Esophagus muscularis mucosa (tissue), 4 donors: ENCODE measurements around the gene DMRT3. TPM values are rescaled to one million over a fixed set of nuclear protein-coding genes. Genes with fewer than 3 reads are reported as not detected.

Experiments used
- DNase-seq: peaks from one replicate; pipeline ENCODE4 v3.0.0-alpha.2; 2017; ENCODE audit errors: extremely low spot score
- H3K27ac ChIP-seq, 4 donors: fragments of 200-600 bp; sonication (generic); replicated peaks in 1 of 4; 1 replicate in 3 of 4; 2 replicates in 1 of 4; pipeline ENCODE4 v1.5.1; 2016 to 2019; ENCODE audit warnings: mild to moderate bottlenecking in 1 of 4
- H3K27me3 ChIP-seq, 4 donors: fragments of 200-600 bp; sonication (generic); one replicate each; pipeline versions ENCODE4 v1.5.1 to v1.6.0; 2016 to 2019
- H3K36me3 ChIP-seq, 4 donors: fragments of 200-600 bp; sonication (generic); one replicate each; pipeline ENCODE4 v1.5.1; 2016 to 2019
- H3K4me1 ChIP-seq, 4 donors: fragments of 200-600 bp; sonication (generic); one replicate each; pipeline ENCODE4 v1.5.1; 2016 to 2019
- H3K4me3 ChIP-seq, 4 donors: fragments of 200-600 bp; sonication (generic); 1 replicate in 2 of 4; 2 replicates in 2 of 4; pipeline ENCODE4 v1.5.1; 2016 to 2019; ENCODE audit warnings: mild to moderate bottlenecking in 4 of 4, moderate library complexity in 1 of 4
- H3K9me3 ChIP-seq, 4 donors: fragments of 200-600 bp; sonication (generic); 1 replicate in 3 of 4; 2 replicates in 1 of 4; pipeline ENCODE4 v1.5.1; 2016 to 2019
- EP300 ChIP-seq: sonication (generic); formaldehyde crosslinking; IDR thresholded peaks from one replicate; pipeline ENCODE4 v1.6.1; 2017; ENCODE audit warnings: antibody characterized with exemption
- POLR2A ChIP-seq: fragments of 450-650 bp; IDR thresholded peaks from one replicate; pipeline ENCODE4 v1.6.1; 2017; ENCODE audit warnings: antibody characterized with exemption, moderate library complexity, mild to moderate bottlenecking, low read depth
- POLR2AphosphoS5 ChIP-seq, 2 donors: sonication (generic); formaldehyde crosslinking; IDR thresholded peaks; one replicate each; pipeline ENCODE4 v1.6.1; 2017; ENCODE audit warnings: antibody characterized with exemption in 2 of 2
- WGBS: methylation state at CpG from one replicate; pipeline ENCODE4 v1.1.5; 2018; 5-methylcytosine and 5-hydroxymethylcytosine counted together
- intact Hi-C: fragments of 100-400 bp; cut with DNase I; formaldehyde crosslinking; loops from one replicate; pipeline ENCODE4 v1.15.1; 2023
- total RNA-seq, 4 donors: library from RNA; depleted of rRNA; stranded (reverse); fragments of >200 nt; gene quantifications; one replicate each; pipeline versions ENCODE4 v1.1.0 to v1.2.1, GENCODE V29; 2016
- TF ChIP-seq, protein P1 (sequence below), 3 experiments: fragments of 200-600 bp in 2 of 3; fragments of 450-650 bp in 1 of 3; sonication (generic) in 2 of 3; IDR thresholded peaks; one replicate each; pipeline ENCODE4 v1.5.1; 2017 to 2019; ENCODE audit warnings: antibody characterized with exemption in 3 of 3, mild to moderate bottlenecking in 2 of 3, moderate library complexity in 1 of 3

DMRT3 gene
- total RNA-seq, 4 donors from 2014 or later, result not detected

DNA sequence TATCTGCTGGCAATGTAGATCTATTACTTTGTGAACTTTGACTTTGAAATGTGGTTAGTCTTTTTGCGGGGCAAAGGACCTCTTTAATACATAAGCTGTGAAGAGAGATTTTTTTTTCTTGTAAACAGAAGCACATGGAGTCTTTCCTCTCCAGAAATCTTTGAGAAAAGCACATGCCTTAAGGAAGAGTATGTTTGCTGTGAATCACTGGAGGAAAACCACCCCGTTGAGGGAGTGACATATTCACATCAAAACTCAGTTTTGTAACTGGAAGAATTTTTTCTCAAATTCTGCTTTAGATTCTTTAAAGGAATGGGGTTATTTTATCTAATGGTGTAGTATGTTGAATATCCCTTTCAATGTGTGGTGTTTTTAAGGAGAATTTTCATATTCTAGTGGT, 3.5 kb downstream of the DMRT3 start:
- H3K36me3 ChIP-seq, result no peaks in the 10 kb centered on the region
- TF ChIP-seq EP300 (no peak), POLR2AphosphoS5 (IDR thresholded peaks at IDR 0.05) (no peak), POLR2A (no peak)
- TF ChIP-seq, protein P1, sequence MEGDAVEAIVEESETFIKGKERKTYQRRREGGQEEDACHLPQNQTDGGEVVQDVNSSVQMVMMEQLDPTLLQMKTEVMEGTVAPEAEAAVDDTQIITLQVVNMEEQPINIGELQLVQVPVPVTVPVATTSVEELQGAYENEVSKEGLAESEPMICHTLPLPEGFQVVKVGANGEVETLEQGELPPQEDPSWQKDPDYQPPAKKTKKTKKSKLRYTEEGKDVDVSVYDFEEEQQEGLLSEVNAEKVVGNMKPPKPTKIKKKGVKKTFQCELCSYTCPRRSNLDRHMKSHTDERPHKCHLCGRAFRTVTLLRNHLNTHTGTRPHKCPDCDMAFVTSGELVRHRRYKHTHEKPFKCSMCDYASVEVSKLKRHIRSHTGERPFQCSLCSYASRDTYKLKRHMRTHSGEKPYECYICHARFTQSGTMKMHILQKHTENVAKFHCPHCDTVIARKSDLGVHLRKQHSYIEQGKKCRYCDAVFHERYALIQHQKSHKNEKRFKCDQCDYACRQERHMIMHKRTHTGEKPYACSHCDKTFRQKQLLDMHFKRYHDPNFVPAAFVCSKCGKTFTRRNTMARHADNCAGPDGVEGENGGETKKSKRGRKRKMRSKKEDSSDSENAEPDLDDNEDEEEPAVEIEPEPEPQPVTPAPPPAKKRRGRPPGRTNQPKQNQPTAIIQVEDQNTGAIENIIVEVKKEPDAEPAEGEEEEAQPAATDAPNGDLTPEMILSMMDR (IDR thresholded peaks at IDR 0.05), result no peak
- 18% methylated on average over 2 of the region's 2 CpGs for WGBS
- H3K27ac ChIP-seq, result no peak overlapping the region
- H3K4me1 ChIP-seq, result peaks cover 10 to 17% (median 14%) of the 10 kb centered on the region in 4 donors
- no peak overlapping the region for H3K4me3 ChIP-seq
- peaks cover 0 to 100% (median 63%) of the 10 kb centered on the region in 4 donors for H3K27me3 ChIP-seq
- intact Hi-C loops, result no loop called here
- DNase-seq, result no peak
- no peaks in the 10 kb centered on the region for H3K9me3 ChIP-seq

DNA sequence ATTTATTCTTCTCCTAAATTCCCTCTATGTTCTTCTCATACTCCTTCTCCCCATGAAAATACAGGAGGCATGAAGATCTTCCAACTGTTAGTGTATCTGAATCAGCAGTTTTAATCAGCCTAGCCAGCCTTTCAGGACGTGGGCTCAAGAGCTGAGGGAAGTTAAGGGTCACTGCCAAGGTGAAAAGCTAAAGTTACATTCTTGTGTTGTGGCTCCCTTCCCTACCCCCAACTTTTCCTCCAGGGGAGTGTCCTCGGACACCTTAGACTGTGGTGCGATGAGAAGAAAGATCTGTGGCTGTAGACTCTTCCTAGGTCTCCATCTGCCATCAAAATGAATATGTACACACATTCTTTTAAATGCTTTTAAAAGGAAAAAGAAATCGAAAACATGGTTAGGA, 4.2 kb downstream of the DMRT3 start:
- TF ChIP-seq POLR2AphosphoS5 (IDR thresholded peaks at IDR 0.05) (no peak), POLR2A (no peak), EP300 (no peak)
- TF ChIP-seq, protein P1 (IDR thresholded peaks at IDR 0.05), result no peak

DNA sequence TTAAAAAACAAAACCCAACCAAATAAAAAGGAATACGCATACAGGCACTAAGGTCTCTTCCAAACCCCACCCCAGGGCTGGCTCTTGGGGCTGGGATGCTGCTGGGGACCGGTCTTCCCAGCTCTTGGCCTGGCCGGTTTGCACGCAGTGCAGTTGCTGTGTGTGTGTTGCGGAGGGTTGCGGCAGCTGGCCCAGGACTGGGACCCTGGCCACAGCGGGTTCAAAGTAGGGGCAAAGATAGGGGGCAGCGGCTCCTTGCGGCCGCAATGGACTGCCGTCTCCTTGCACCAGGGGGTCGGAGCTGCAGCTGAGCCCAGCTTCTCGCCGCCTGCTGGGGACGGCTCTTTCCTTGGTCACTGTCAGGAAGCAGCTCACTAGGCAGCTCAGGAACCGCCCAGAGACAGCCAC, 5.0 kb downstream of the DMRT3 start:
- Histone ChIP-seq H3K9me3 (no peaks in the 10 kb centered on the region), H3K36me3 (no peaks in the 10 kb centered on the region), H3K27me3 (peaks cover 0 to 100% (median 51%) of the 10 kb centered on the region in 4 donors), H3K4me1 (peaks cover 5 to 11% (median 8%) of the 10 kb centered on the region in 4 donors), H3K4me3 (no peak overlapping the region), H3K27ac (no peak overlapping the region)
- DNase-seq, result peak; percentile 68
- intact Hi-C loops, result no loop called here
- 10% methylated on average over 10 of the region's 16 CpGs for WGBS
- no peak for TF ChIP-seq POLR2AphosphoS5 (IDR thresholded peaks at IDR 0.05)
- TF ChIP-seq, protein P1 (IDR thresholded peaks at IDR 0.05), result no peak
- no peak for TF ChIP-seq POLR2A
- no peak for TF ChIP-seq EP300

More for the DNA sequence above, 4.2 kb downstream of the DMRT3 start:
- WGBS, result 9% methylated on average over 4 of the region's 4 CpGs
- no peak overlapping the region for H3K27ac ChIP-seq
- peaks cover 10 to 17% (median 14%) of the 10 kb centered on the region in 4 donors for H3K4me1 ChIP-seq
- no peaks in the 10 kb centered on the region for H3K9me3 ChIP-seq
- H3K4me3 ChIP-seq, result no peak overlapping the region
- no peaks in the 10 kb centered on the region for H3K36me3 ChIP-seq
- peaks cover 0 to 100% (median 57%) of the 10 kb centered on the region in 4 donors for H3K27me3 ChIP-seq
- intact Hi-C loops, result no loop called here
- peak; percentile 45 for DNase-seq

DNA sequence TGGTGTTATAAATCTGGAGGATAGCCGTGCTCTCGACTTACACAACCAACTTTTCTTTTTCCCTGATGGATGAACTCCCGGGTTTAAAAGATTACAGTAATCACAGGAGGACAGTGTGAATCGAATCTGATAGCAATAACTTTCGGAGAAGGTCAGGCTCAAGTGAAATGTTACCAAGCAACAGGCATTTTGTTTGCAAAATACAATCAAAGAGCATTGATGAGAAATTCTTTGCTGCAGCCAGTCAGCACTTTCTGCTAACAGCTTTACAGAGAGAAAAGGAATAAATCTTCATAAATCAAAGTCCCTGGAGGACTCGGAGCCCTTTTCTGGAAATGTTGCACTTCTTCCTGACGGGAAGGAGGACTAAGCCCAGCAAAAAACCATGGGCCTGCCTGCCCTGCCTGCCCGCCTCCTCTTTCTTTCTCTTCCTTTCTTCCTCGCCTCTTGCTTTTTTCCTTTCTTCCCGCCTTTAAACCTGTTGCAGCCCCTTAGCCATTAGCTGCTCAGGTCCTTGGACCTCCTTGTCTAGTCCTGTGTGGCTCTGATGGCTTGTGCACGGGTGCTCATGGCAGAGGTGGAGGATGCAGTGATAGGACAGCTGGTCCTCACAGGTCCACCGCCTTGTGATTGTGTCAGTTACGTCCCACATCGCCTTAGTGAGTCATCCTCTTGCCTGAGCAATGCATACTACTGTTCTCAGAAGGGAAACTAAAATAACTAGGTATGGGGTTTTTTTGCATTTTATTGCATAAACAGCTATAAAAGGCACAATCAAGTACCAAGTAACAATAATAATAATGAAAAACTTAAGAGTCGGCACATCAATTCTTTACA, 6.2 kb downstream of the DMRT3 start:
- DNase-seq, result peak; percentile 87
- Histone ChIP-seq H3K27me3 (peaks cover 0 to 99% (median 44%) of the 10 kb centered on the region in 4 donors), H3K4me1 (no peaks in the 10 kb centered on the region), H3K4me3 (no peak overlapping the region), H3K9me3 (no peaks in the 10 kb centered on the region), H3K27ac (no peak overlapping the region), H3K36me3 (no peaks in the 10 kb centered on the region)
- 39% methylated on average over 15 of the region's 15 CpGs for WGBS
- TF ChIP-seq POLR2AphosphoS5 (IDR thresholded peaks at IDR 0.05), result no peak
- TF ChIP-seq POLR2A, result no peak
- no peak for TF ChIP-seq EP300
- TF ChIP-seq, protein P1 (IDR thresholded peaks at IDR 0.05), result no peak
- intact Hi-C loops, result no loop called here
